NOMO-1 (cell line): ENCODE data around the gene AGPAT4.

Experiments used
- DNase-seq, 2 experiments: peaks; one replicate each; lab custom pipeline; 2025; ENCODE audit not compliant: unreplicated experiment in 2 of 2; lab: John Stamatoyannopoulos, UW

Gene AGPAT4

GRCh38 chr6:161143663-161144430 lies 130.0 kb downstream of the AGPAT4 start:
- DNase-seq: no peak

DNA sequence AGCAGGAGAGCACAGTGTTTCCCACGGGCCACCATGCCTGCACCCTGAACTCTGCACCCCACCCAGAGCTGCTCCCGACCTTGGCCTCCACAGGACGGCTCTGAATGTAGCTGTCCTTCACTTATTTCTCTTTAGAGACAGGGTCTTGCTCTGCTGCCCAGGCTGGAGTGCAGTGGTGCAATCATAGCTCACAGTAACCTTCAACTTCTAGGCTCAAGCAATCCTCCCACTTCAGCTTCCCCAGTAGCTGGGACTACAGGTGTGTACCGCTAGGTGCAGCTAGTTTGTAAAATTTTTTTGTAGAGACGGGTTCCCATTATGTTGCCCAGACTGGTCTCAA lies 130.9 kb downstream of the AGPAT4 start:
- no peak for DNase-seq

- DNase-seq: no peak
Measured at GRCh38 chr6:161141173-161141572, 132.7 kb downstream of the AGPAT4 start.

- no peak for DNase-seq
Measured at GRCh38 chr6:161140554-161140875, 133.3 kb downstream of the AGPAT4 start.

DNA sequence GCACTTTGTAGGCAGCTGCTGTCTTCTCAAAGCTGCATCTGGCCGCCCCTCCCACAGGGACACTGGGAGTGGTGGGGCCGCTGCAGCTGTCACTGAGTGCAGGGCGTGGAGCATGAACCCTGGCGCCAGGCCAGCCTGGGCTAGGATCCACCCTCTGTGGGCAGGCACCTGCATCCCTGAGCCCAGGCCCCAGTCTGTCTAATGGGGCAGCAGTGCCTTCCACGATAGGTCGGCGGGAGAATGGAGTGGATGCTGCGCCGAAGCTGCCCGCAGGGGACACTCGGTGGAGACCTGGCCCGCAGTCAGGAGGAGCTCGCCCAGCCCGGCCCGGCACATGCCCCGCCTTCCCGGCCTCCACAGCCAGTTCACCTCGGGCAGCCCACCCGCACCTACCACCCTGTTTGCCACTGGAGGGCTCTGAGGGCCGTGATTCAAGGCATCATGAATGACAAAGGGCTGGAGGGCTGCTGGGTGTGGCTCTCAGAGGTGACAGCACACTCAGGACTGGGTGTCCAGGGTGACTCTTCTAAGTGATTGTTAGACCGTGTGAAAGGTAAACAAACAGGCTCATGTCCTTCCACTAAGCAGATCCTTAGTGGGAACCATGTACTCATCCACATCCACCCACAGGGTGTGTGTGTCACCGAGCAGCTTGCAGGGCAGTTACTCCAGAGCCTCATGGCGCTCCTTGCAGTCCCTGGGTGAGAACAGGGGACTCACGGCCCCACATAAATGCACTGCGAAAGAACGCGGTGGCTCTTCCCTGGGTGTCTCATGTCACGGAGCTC lies 133.9 kb downstream of the AGPAT4 start:
- no peak for DNase-seq

DNA sequence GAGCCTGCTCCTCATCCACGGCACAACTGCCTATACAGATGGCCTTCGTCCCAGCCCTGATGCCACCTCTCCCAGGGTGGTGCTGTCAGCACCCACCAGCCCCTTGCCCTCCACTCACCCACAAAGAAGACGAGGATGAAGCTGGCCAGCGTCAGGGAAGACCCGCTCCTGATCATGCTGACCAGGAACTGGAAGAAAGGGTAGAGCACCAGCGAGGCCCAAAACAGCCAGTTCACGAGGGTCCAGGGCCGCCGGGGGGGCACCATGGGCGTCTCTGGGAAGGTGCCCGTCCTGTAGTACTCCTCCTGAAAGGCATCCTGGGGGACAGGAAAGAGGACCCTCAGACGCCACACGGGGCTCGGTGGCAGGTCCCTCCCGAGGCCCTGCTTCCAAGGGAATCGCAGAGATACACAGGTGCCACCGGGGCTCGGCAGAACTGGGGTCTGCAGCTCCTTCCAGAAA lies 134.5 kb downstream of the AGPAT4 start:
- no peak for DNase-seq

- DNase-seq: no peak
Measured at GRCh38 chr6:161138543-161139303, 135.1 kb downstream of the AGPAT4 start.

DNA sequence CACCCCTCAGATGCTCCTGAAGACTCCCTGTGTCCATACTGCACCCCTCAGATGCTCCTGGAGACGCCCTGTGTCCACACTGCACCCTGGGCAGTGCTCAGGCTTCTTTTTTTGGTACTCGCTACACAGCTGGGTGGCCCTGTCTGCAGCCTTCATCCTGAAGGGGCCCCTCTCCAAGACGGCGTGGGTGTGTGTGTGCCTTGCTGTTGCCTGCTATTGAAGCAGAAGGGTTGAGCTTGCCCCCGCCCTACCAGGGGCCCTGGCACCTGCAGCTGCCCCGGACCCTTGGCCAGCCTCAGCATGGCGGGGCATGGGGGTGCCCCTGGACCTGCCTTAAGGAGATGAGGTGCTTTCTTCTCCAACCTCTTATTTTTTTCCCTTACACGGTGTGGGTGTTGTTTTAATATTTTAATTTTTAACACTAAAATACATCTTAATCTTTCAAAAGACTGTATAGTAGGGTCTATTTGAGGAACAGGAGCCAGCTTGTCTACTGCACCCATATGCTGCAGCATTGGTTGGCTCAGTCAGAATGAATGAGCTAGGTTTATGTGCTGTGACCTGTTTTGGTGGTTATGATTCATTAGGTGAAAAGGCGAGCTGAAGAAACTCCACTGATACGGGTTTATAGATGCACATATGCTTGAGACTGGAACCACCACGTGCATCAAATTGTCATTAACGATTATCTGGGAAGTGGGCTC lies 135.9 kb downstream of the AGPAT4 start:
- no peak for DNase-seq

DNA sequence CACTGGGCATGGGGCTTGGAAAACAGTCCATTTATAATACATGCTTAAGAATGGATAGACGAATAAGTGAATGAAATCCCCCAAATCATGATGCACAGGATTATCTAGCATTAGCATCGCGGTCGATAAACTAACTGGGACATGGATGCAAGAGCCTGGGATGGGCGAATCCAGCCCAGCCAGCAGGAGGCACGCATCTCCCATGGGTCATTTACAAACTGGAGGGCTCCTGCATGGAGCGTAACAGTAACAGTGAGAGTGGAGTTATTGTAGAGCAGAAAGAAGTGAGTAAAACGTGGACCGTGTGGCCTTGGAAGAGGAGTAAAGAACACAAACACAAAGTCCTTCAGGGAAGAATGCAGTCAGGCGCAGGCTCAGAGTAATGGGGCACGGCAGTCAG lies 136.5 kb downstream of the AGPAT4 start:
- DNase-seq: no peak

GRCh38 chr6:161136655-161137054 lies 137.2 kb downstream of the AGPAT4 start:
- DNase-seq: no peak

DNA sequence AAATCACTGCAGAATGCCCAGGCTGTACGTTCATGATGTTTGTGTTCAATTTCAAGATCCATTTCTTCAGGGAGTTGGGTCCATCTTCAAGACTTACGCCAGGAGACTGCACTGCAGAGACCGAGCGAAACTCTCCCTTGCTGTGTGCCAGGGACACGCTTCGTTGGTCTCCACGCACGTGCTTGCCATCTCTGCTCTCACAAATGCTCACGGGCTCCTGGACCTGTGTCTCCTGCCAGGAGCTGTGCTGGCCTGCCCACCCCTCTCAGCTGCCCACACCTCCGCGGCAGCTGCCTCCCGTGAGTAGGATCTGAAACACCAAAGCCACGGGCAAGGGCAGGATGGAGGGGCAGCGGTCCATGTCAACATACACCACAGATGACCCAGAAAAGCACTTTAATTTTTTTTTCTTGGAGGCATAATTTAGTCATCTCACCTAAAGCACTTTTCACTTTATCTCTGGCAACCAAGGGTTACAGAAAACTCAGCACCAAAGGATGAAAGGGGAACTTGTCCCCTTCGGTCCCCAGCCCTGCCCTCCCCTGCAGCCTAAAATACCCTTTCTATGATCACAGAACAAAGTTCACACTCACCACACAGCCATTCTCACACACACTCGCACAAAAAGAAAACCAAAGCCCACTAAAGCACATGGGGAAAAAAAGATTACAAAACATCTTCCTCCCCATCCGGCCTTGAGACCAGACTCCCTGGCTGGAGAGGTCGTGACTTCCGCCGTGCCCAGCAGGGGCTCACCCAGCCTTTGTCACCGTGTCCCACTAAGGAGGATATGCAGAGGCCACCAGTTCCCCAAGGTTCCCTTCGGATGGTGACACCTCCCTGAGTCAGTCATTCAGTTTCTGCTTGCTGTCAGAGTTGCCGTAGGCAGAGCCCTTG lies 137.9 kb downstream of the AGPAT4 start:
- peak; percentile 72 to 75 for DNase-seq

- no peak for DNase-seq
Measured at GRCh38 chr6:161134550-161135298, 139.1 kb downstream of the AGPAT4 start.

- DNase-seq: no peak
Measured at GRCh38 chr6:161133963-161134362, 139.9 kb downstream of the AGPAT4 start.

GRCh38 chr6:161132384-161132783 lies 141.5 kb downstream of the AGPAT4 start:
- DNase-seq: no peak

- DNase-seq: peak; percentile 65 to 70
Measured at GRCh38 chr6:161130967-161131766, 142.7 kb downstream of the AGPAT4 start.

GRCh38 chr6:161130541-161130940 lies 143.3 kb downstream of the AGPAT4 start:
- DNase-seq: no peak

GRCh38 chr6:161128680-161129196 lies 145.1 kb downstream of the AGPAT4 start:
- DNase-seq: no peak

GRCh38 chr6:161128230-161128629 lies 145.6 kb downstream of the AGPAT4 start:
- DNase-seq: no peak
